Thoracic aorta (tissue), 2 donors: ENCODE measurements around the gene THRB. TPM values are rescaled to one million over a fixed set of nuclear protein-coding genes. Genes with fewer than 3 reads are reported as not detected.

Source experiments
- ATAC-seq: fragments of 150-250 bp; one replicate; pipeline ENCODE4 v1.8.0; 2017; ENCODE audit warnings: low read depth; ENCODE audit not compliant: insufficient number of reproducible peaks, low FRiP score
- DNase-seq: peaks from one replicate; pipeline ENCODE4 v3.0.0-alpha.2; 2020; ENCODE audit warnings: low spot score
- H3K27ac ChIP-seq, 2 donors: fragments of 200-600 bp; sonication (generic); 1 replicate in 1 of 2; 2 replicates in 1 of 2; pipeline ENCODE4 v1.5.1; 2016; ENCODE audit warnings: mild to moderate bottlenecking in 2 of 2, moderate library complexity in 2 of 2
- H3K27me3 ChIP-seq: fragments of 200-600 bp; sonication (generic); replicated peaks from 2 replicates; pipeline ENCODE4 v1.6.0; 2016; ENCODE audit warnings: mild to moderate bottlenecking; ENCODE audit not compliant: insufficient read depth
- H3K36me3 ChIP-seq: fragments of 200-600 bp; sonication (generic); one replicate; pipeline ENCODE4 v1.5.1; 2016
- H3K4me1 ChIP-seq, 2 donors: fragments of 200-600 bp; sonication (generic); 1 replicate in 1 of 2; 2 replicates in 1 of 2; pipeline versions ENCODE4 v1.5.1 to v1.6.0; 2016; ENCODE audit warnings: low read depth in 2 of 2, mild to moderate bottlenecking in 1 of 2; ENCODE audit not compliant: control insufficient read depth in 1 of 2
- H3K4me3 ChIP-seq: fragments of 200-600 bp; sonication (generic); 2 replicates; pipeline ENCODE4 v1.5.1; 2016; ENCODE audit warnings: mild to moderate bottlenecking
- H3K9me3 ChIP-seq: fragments of 200-600 bp; sonication (generic); 2 replicates; pipeline ENCODE4 v1.5.1; 2016
- total RNA-seq, 2 donors: library from RNA; depleted of rRNA; stranded (reverse); fragments of >200 nt; gene quantifications; one replicate each; pipeline versions ENCODE4 v1.1.0 to v1.2.3, GENCODE V29; 2016
- TF ChIP-seq, protein P1 (sequence below): fragments of 200-600 bp; sonication (generic); IDR thresholded peaks from one replicate; pipeline ENCODE4 v1.5.1; 2019; ENCODE audit warnings: antibody characterized with exemption

THRB gene
- total RNA-seq, 2 donors from 2014 or later = 40.3 to 65.6 TPM

DNA sequence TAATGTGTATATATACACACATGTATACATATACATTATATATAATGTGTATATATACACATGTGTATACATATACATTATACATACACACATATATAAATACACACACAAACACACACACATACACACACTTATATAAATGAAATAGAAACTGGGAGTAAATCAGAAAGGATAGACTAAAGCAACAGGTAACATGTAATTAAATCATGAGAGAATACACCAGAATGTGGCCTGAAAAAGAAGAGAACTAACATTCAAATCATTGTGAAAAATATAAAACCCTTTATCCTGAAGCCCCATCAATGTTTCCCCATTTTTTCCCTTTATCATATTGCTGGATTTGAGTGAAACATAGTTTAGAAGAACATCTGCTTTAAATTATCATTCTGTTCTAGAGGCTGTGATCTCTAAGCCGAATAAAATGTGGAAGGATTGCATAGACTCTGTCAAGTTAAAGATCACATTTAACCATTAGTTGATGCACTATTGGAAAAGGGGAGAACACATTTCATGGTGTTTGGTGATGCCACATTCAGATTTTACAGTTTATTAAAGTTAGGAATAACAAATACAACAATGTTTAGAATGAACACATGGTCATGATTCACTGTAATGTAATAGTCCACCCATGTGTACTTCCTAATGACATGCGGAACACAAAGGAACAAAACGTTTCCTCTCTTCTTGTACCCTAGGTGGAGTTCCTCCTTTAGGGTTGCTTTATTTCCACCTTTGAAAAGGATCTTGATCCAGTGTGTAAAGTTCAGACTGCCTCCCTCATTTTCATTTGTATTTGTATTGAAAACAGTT lies 12.5 kb upstream of the THRB start:
- no peaks in the 10 kb centered on the region for H3K27me3 ChIP-seq
- H3K36me3 ChIP-seq = no peaks in the 10 kb centered on the region
- ATAC-seq = no peak
- DNase-seq = no peak
- no peak overlapping the region for H3K4me3 ChIP-seq
- peak overlapping the region in 1 of 2 donors; percentile 46 for H3K27ac ChIP-seq
- no peaks in the 10 kb centered on the region for H3K9me3 ChIP-seq
- peaks cover 7 to 18% of the 10 kb centered on the region in 2 donors for H3K4me1 ChIP-seq
- TF ChIP-seq, protein P1, sequence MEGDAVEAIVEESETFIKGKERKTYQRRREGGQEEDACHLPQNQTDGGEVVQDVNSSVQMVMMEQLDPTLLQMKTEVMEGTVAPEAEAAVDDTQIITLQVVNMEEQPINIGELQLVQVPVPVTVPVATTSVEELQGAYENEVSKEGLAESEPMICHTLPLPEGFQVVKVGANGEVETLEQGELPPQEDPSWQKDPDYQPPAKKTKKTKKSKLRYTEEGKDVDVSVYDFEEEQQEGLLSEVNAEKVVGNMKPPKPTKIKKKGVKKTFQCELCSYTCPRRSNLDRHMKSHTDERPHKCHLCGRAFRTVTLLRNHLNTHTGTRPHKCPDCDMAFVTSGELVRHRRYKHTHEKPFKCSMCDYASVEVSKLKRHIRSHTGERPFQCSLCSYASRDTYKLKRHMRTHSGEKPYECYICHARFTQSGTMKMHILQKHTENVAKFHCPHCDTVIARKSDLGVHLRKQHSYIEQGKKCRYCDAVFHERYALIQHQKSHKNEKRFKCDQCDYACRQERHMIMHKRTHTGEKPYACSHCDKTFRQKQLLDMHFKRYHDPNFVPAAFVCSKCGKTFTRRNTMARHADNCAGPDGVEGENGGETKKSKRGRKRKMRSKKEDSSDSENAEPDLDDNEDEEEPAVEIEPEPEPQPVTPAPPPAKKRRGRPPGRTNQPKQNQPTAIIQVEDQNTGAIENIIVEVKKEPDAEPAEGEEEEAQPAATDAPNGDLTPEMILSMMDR = no peak

DNA sequence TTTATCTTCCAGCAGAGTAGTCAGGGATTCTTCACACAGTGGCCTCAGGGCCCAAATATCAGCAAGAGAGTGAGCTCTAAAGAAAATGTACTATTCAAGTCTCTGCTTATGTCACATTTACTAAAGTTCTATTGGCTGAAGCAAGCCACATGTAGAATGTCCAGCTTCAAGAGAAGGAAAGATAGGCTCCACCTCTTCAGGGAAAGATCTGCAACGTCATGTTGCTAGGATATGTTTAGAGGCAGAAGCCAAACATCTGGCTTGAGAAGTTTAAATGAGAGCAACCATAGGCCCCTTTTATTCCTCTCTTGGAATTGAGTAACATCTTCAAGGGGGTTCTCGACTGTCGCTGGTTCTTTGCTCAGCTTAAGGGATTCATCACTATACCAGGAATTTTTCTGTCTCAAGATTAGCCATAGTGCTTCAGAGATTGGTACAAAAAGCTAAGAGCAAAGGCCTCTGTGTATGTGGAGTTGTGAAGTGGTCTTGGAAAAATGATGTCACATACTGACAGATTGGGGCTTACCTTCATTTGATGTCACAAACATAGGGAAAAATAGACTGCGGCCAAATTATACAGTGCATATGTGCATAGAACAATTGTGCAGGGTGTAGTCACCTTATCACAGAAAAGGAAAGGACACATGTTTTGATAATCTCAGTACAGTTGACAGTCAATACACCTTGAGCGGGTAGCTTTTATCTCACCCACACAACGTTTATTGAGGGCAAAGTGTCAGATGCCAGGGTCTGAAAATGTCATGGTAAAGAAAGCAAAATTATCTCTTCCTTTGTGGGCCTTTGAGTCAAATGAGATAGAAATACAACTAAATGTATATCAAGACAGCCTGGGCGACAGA lies 11.3 kb upstream of the THRB start:
- TF ChIP-seq, protein P1 = no peak
- H3K27ac ChIP-seq = no peak overlapping the region
- no peak for ATAC-seq

GRCh38 chr3:24504772-24505171 lies 10.1 kb upstream of the THRB start:
- H3K9me3 ChIP-seq = no peaks in the 10 kb centered on the region
- DNase-seq (no peak), ATAC-seq (no peak)
- no peak overlapping the region for H3K27ac ChIP-seq
- no peaks in the 10 kb centered on the region for H3K36me3 ChIP-seq
- TF ChIP-seq, protein P1 = no peak
- H3K4me3 ChIP-seq = no peak overlapping the region
- no peaks in the 10 kb centered on the region for H3K27me3 ChIP-seq
- H3K4me1 ChIP-seq = peaks cover 7 to 18% of the 10 kb centered on the region in 2 donors

More for the DNA sequence above, 11.3 kb upstream of the THRB start:
- Histone ChIP-seq H3K9me3 (no peaks in the 10 kb centered on the region), H3K27me3 (no peaks in the 10 kb centered on the region), H3K4me1 (peaks cover 7 to 18% of the 10 kb centered on the region in 2 donors), H3K4me3 (no peak overlapping the region), H3K36me3 (no peaks in the 10 kb centered on the region)
- DNase-seq = no peak

- H3K27ac ChIP-seq = no peak overlapping the region
- ATAC-seq = no peak
Observed at GRCh38 chr3:24503616-24504113, 9.0 kb upstream of the THRB start.

More at GRCh38 chr3:24503616-24504113, 9.0 kb upstream of the THRB start:
- peaks cover 7 to 12% of the 10 kb centered on the region in 2 donors for H3K4me1 ChIP-seq
- H3K36me3 ChIP-seq = no peaks in the 10 kb centered on the region
- no peak overlapping the region for H3K4me3 ChIP-seq
- H3K9me3 ChIP-seq = no peaks in the 10 kb centered on the region
- H3K27me3 ChIP-seq = no peaks in the 10 kb centered on the region
- TF ChIP-seq, protein P1 = no peak
- DNase-seq = no peak
